Esophagus squamous epithelium (tissue), 5 donors: ENCODE data around the gene PAPPA. TPM values are rescaled to one million over a fixed set of nuclear protein-coding genes. Genes with fewer than 3 reads are reported as not detected.

Source experiments
- DNase-seq: peaks from one replicate; lab custom pipeline; 2025; lab: John Stamatoyannopoulos, UW
- H3K27ac ChIP-seq, 4 donors: fragments of 200-600 bp; sonication (generic); one replicate each; pipeline ENCODE4 v1.5.1; 2016 to 2019; ENCODE audit warnings: mild to moderate bottlenecking in 1 of 4
- H3K27me3 ChIP-seq, 4 donors: fragments of 200-600 bp; sonication (generic); 1 replicate in 3 of 4; 2 replicates in 1 of 4; pipeline versions ENCODE4 v1.5.1 to v1.6.0; 2017 to 2021; ENCODE audit warnings: antibody characterized with exemption in 1 of 4
- H3K36me3 ChIP-seq, 3 donors: fragments of 200-600 bp; sonication (generic); one replicate each; pipeline ENCODE4 v1.5.1; 2016 to 2019
- H3K4me1 ChIP-seq, 3 donors: fragments of 200-600 bp; sonication (generic); one replicate each; pipeline ENCODE4 v1.5.1; 2017 to 2019
- H3K4me3 ChIP-seq, 4 donors: fragments of 200-600 bp; sonication (generic); 1 replicate in 3 of 4; 2 replicates in 1 of 4; pipeline ENCODE4 v1.5.1; 2016 to 2019; ENCODE audit warnings: mild to moderate bottlenecking in 2 of 4, moderate library complexity in 1 of 4
- H3K9me3 ChIP-seq, 3 donors: fragments of 200-600 bp; sonication (generic); one replicate each; pipeline ENCODE4 v1.5.1; 2016 to 2019
- CTCF ChIP-seq, 6 experiments: fragments of 450-650 bp in 4 of 6; fragments of 200-600 bp in 2 of 6; sonication (generic) in 2 of 6; IDR thresholded peaks; one replicate each; pipeline ENCODE4 v1.5.1; 2016 to 2019; ENCODE audit warnings: antibody characterized with exemption in 6 of 6, mild to moderate bottlenecking in 4 of 6, moderate library complexity in 4 of 6
- POLR2A ChIP-seq, 4 donors: fragments of 450-650 bp; IDR thresholded peaks; one replicate each; pipeline ENCODE4 v1.6.1; 2017; ENCODE audit warnings: antibody characterized with exemption in 4 of 4, mild to moderate bottlenecking in 4 of 4, moderate library complexity in 3 of 4
- WGBS, 2 donors: methylation state at CpG; one replicate each; pipeline ENCODE4 v1.1.5; 2018; 5-methylcytosine and 5-hydroxymethylcytosine counted together
- intact Hi-C: fragments of 100-400 bp; cut with DNase I; formaldehyde crosslinking; loops from one replicate; pipeline ENCODE4 v1.15.0; 2022
- total RNA-seq, 4 donors: library from RNA; depleted of rRNA; stranded (reverse); fragments of >200 nt; gene quantifications; one replicate each; pipeline ENCODE4 v1.1.0, GENCODE V29; 2016
- donor health status: DM: yes; HTN: yes; CAD: no.

Gene PAPPA
- total RNA-seq, 4 donors from 2014 or later = 8.3 to 13.7 (median 11.4) TPM

- no peak overlapping the region for H3K27ac ChIP-seq
- H3K9me3 ChIP-seq = no peaks in the 10 kb centered on the region
- H3K4me1 ChIP-seq = peaks cover 0 to 5% (median 0%) of the 10 kb centered on the region in 3 donors
- intact Hi-C loops = no loop called here
- H3K4me3 ChIP-seq = no peak overlapping the region
- peaks cover 0 to 9% (median 0%) of the 10 kb centered on the region in 3 donors for H3K36me3 ChIP-seq
- no peak for DNase-seq
- no peak for TF ChIP-seq CTCF (IDR thresholded peaks at IDR 0.05)
- no peak for TF ChIP-seq POLR2A (IDR thresholded peaks at IDR 0.05)
- H3K27me3 ChIP-seq = no peaks in the 10 kb centered on the region
These were observed 227.0 kb downstream of the PAPPA start for GRCh38 chr9:116380496-116380995.

GRCh38 chr9:116381350-116381749, 227.8 kb downstream of the PAPPA start:
- no peaks in the 10 kb centered on the region for H3K27me3 ChIP-seq
- H3K9me3 ChIP-seq = no peaks in the 10 kb centered on the region
- WGBS, 2 donors = 60 to 72% methylated on average over 2 of the region's 2 CpGs
- no peak overlapping the region for H3K27ac ChIP-seq
- no peak for TF ChIP-seq CTCF (IDR thresholded peaks at IDR 0.05)
- no peak for TF ChIP-seq POLR2A (IDR thresholded peaks at IDR 0.05)
- peaks cover 0 to 10% (median 0%) of the 10 kb centered on the region in 3 donors for H3K4me1 ChIP-seq
- DNase-seq = no peak
- intact Hi-C loops = no loop called here
- no peak overlapping the region for H3K4me3 ChIP-seq
- H3K36me3 ChIP-seq = peaks cover 0 to 9% (median 0%) of the 10 kb centered on the region in 3 donors

- no peak for TF ChIP-seq CTCF (IDR thresholded peaks at IDR 0.05)
- TF ChIP-seq POLR2A (IDR thresholded peaks at IDR 0.05) = no peak
- Histone ChIP-seq H3K4me1 (peaks cover 0 to 15% (median 0%) of the 10 kb centered on the region in 3 donors), H3K27me3 (no peaks in the 10 kb centered on the region), H3K4me3 (no peak overlapping the region), H3K27ac (no peak overlapping the region), H3K36me3 (peaks cover 0 to 9% (median 0%) of the 10 kb centered on the region in 3 donors), H3K9me3 (no peaks in the 10 kb centered on the region)
- no peak for DNase-seq
- intact Hi-C loops = no loop called here
- 87 to 90% methylated on average over 4 of the region's 4 CpGs for WGBS, 2 donors
These were observed 228.5 kb downstream of the PAPPA start for GRCh38 chr9:116382053-116382452.

- TF ChIP-seq CTCF (IDR thresholded peaks at IDR 0.05) (no peak), POLR2A (IDR thresholded peaks at IDR 0.05) (no peak)
- no peak overlapping the region for H3K4me3 ChIP-seq
- intact Hi-C loops = no loop called here
- H3K36me3 ChIP-seq = peaks cover 0 to 9% (median 0%) of the 10 kb centered on the region in 3 donors
- DNase-seq = no peak
- H3K9me3 ChIP-seq = no peaks in the 10 kb centered on the region
- H3K4me1 ChIP-seq = peaks cover 0 to 13% (median 0%) of the 10 kb centered on the region in 3 donors
- H3K27ac ChIP-seq = no peak overlapping the region
- H3K27me3 ChIP-seq = no peaks in the 10 kb centered on the region
- 70 to 74% methylated on average over 5 of the region's 5 CpGs for WGBS, 2 donors
These were observed 229.5 kb downstream of the PAPPA start for GRCh38 chr9:116383133-116383532.

GRCh38 chr9:116383936-116384335, 230.3 kb downstream of the PAPPA start:
- Histone ChIP-seq H3K27ac (no peak overlapping the region), H3K27me3 (no peaks in the 10 kb centered on the region), H3K4me1 (peaks cover 0 to 13% (median 0%) of the 10 kb centered on the region in 3 donors), H3K9me3 (no peaks in the 10 kb centered on the region), H3K4me3 (no peak overlapping the region), H3K36me3 (peaks cover 0 to 9% (median 0%) of the 10 kb centered on the region in 3 donors)
- intact Hi-C loops = no loop called here
- TF ChIP-seq POLR2A (IDR thresholded peaks at IDR 0.05) (no peak), CTCF (IDR thresholded peaks at IDR 0.05) (no peak)
- 49 to 68% methylated on average over 4 of the region's 4 CpGs for WGBS, 2 donors
- DNase-seq = no peak
